Activated CD8-positive, alpha-beta T cell treated with anti-CD3 and anti-CD28 coated beads for 36 hours (primary cell): Measurements from ENCODE around the gene MICAL2. TPM values are rescaled to one million over a fixed set of nuclear protein-coding genes. Genes with fewer than 3 reads are reported as not detected.

Experiments used
- ATAC-seq: fragments of 200-7000 bp; cut with Tn5 transposase; one replicate; pipeline ENCODE4 v1.10.0; 2021; ENCODE audit warnings: mild to moderate bottlenecking, moderate library complexity
- CTCF ChIA-PET: fragments of 350-600 bp; sonication (Branson Sonifier 250); formaldehyde crosslinking; loops from one replicate; lab custom pipeline; 2021; ENCODE audit warnings: antibody characterized with exemption; lab: Charles Lee
- POLR2A ChIA-PET: fragments of 350-600 bp; sonication (Branson Sonifier 250); formaldehyde crosslinking; loops from one replicate; lab custom pipeline; 2021; ENCODE audit warnings: antibody characterized with exemption; lab: Charles Lee
- DNase-seq: peaks from one replicate; pipeline ENCODE4 v3.0.0-alpha.2; 2020
- H3K27ac Mint-ChIP-seq: one replicate; pipeline ENCODE4 v1.8.0; 2021; ENCODE audit warnings: mild to moderate bottlenecking, mixed read lengths
- H3K27me3 Mint-ChIP-seq: one replicate; pipeline ENCODE4 v1.8.0; 2021; ENCODE audit warnings: mixed read lengths
- H3K36me3 Mint-ChIP-seq: one replicate; pipeline ENCODE4 v1.8.0; 2021; ENCODE audit warnings: low read depth, mixed read lengths
- H3K4me1 Mint-ChIP-seq: one replicate; pipeline ENCODE4 v1.8.0; 2021; ENCODE audit warnings: low read depth, mixed read lengths
- H3K4me3 Mint-ChIP-seq: one replicate; pipeline ENCODE4 v1.8.0; 2021; ENCODE audit warnings: mild to moderate bottlenecking, moderate library complexity, mixed read lengths
- H3K9me3 Mint-ChIP-seq: one replicate; pipeline ENCODE4 v1.8.0; 2021; ENCODE audit warnings: mixed read lengths
- CTCF ChIP-seq: fragments of 200-600 bp; IDR thresholded peaks from one replicate; pipeline ENCODE4 v1.8.0; 2022; ENCODE audit warnings: antibody characterized with exemption, mild to moderate bottlenecking
- intact Hi-C: fragments of 100-400 bp; cut with micrococcal nuclease; formaldehyde crosslinking; loops from one replicate; pipeline ENCODE4 v1.10.0; 2022
- total RNA-seq, 2 experiments: library from RNA; stranded (reverse); gene quantifications; one replicate each; pipeline ENCODE4 v1.2.3, GENCODE V29; 2021

MICAL2 gene
- total RNA-seq, 2 experiments from 2014 or later = 99.8 to 105 TPM

- DNase-seq (peak; percentile 64), ATAC-seq (peak; percentile 35)
- no peak for TF ChIP-seq CTCF
- intact Hi-C loops = no loop called here
- Mint-ChIP-seq H3K9me3 (no peaks in the 10 kb centered on the region), H3K27me3 (no peaks in the 10 kb centered on the region), H3K36me3 (no peaks in the 10 kb centered on the region), H3K4me1 (peaks cover 31% of the 10 kb centered on the region), H3K4me3 (peak overlapping the region; percentile 71), H3K27ac (no peak overlapping the region)
- CTCF ChIA-PET = interaction anchor here (0.6 to 2.4 kb wide), 3 partner anchors 8 to 113 kb away, joined by 3 to 8 read pairs (median 3); no protein-coding TSS in a partner anchor
- POLR2A ChIA-PET = interaction anchor here (0.9 to 2.5 kb wide), 14 partner anchors 9 to 125 kb away, joined by 3 to 10 read pairs (median 4); no protein-coding TSS in a partner anchor
These were observed 541 bp downstream of the MICAL2 start for GRCh38 chr11:12110714-12111548.

GRCh38 chr11:12111549-12112520 lies 1.4 kb downstream of the MICAL2 start:
- ATAC-seq = no peak
- no peak overlapping the region for H3K27ac Mint-ChIP-seq
- H3K4me3 Mint-ChIP-seq = peak overlapping the region; percentile 71
- intact Hi-C loops = no loop called here
- no peak for TF ChIP-seq CTCF
- no peaks in the 10 kb centered on the region for H3K36me3 Mint-ChIP-seq
- H3K27me3 Mint-ChIP-seq = no peaks in the 10 kb centered on the region
- peaks cover 30% of the 10 kb centered on the region for H3K4me1 Mint-ChIP-seq
- DNase-seq = no peak
- ChIA-PET POLR2A (interaction anchor here (1.0 to 2.5 kb wide), 13 partner anchors 9 to 125 kb away, joined by 3 to 7 read pairs (median 4); no protein-coding TSS in a partner anchor), CTCF (interaction anchor here (0.6 kb wide), 1 partner anchor 9 kb away, joined by 3 read pairs; no protein-coding TSS in a partner anchor)
- no peaks in the 10 kb centered on the region for H3K9me3 Mint-ChIP-seq

GRCh38 chr11:12112750-12113149 lies 2.4 kb downstream of the MICAL2 start:
- ATAC-seq = no peak
- no peaks in the 10 kb centered on the region for H3K36me3 Mint-ChIP-seq
- TF ChIP-seq CTCF = no peak
- ChIA-PET POLR2A (interaction anchor here (1.0 to 1.8 kb wide), 3 partner anchors 8 to 124 kb away, joined by 3 to 7 read pairs (median 5); no protein-coding TSS in a partner anchor), CTCF (no interaction called here)
- H3K4me1 Mint-ChIP-seq = peaks cover 37% of the 10 kb centered on the region
- no peaks in the 10 kb centered on the region for H3K27me3 Mint-ChIP-seq
- no peaks in the 10 kb centered on the region for H3K9me3 Mint-ChIP-seq
- no peak for DNase-seq
- intact Hi-C loops = no loop called here
- H3K27ac Mint-ChIP-seq = peak overlapping the region; percentile 16
- no peak overlapping the region for H3K4me3 Mint-ChIP-seq

GRCh38 chr11:12113294-12113693 lies 2.9 kb downstream of the MICAL2 start:
- Mint-ChIP-seq H3K4me1 (peaks cover 41% of the 10 kb centered on the region), H3K4me3 (no peak overlapping the region), H3K36me3 (peaks cover under 1% of the 10 kb centered on the region), H3K27me3 (no peaks in the 10 kb centered on the region), H3K9me3 (no peaks in the 10 kb centered on the region), H3K27ac (no peak overlapping the region)
- DNase-seq (peak; percentile 37), ATAC-seq (no peak)
- TF ChIP-seq CTCF = no peak
- intact Hi-C loops = no loop called here
- CTCF ChIA-PET = interaction anchor here (1.3 kb wide), 1 partner anchor 122 kb away, joined by 3 read pairs; no protein-coding TSS in a partner anchor
- POLR2A ChIA-PET = interaction anchor here (1.0 to 1.8 kb wide), 3 partner anchors 8 to 123 kb away, joined by 3 to 7 read pairs (median 5); no protein-coding TSS in a partner anchor
